Activated CD8-positive, alpha-beta T cell treated with anti-CD3 and anti-CD28 coated beads, Interleukin-2, amount 10 ng/mL, durations not matched to agents 7 days and 5 days (primary cell): ENCODE data around the gene PTPN3. TPM values are rescaled to one million over a fixed set of nuclear protein-coding genes. Genes with fewer than 3 reads are reported as not detected.
"Not testable (repeated sequence)": the region's sequence is repeated elsewhere in the genome, so short reads cannot be mapped to it uniquely, and the experiment has no call there.

Experiments used
- ATAC-seq: fragments of 150-1000 bp; cut with Tn5 transposase; one replicate; pipeline ENCODE4 v1.10.0; 2021; ENCODE audit warnings: moderate library complexity
- CTCF ChIA-PET: fragments of 350-600 bp; sonication (Branson Sonifier 250); formaldehyde crosslinking; loops from one replicate; lab custom pipeline; 2021; ENCODE audit warnings: antibody characterized with exemption; lab: Charles Lee
- POLR2A ChIA-PET: fragments of 350-600 bp; sonication (Branson Sonifier 250); formaldehyde crosslinking; loops from one replicate; lab custom pipeline; 2021; ENCODE audit warnings: antibody characterized with exemption; lab: Charles Lee
- DNase-seq: peaks from one replicate; pipeline ENCODE4 v3.0.0-alpha.2; 2020
- H3K27ac Mint-ChIP-seq: one replicate; pipeline ENCODE4 v1.8.0; 2021; ENCODE audit warnings: mild to moderate bottlenecking, mixed read lengths
- H3K27me3 Mint-ChIP-seq: one replicate; pipeline ENCODE4 v1.8.0; 2021; ENCODE audit warnings: low read depth, mixed read lengths
- H3K36me3 Mint-ChIP-seq: one replicate; pipeline ENCODE4 v1.8.0; 2021; ENCODE audit warnings: low read depth, mixed read lengths
- H3K4me1 Mint-ChIP-seq: one replicate; pipeline ENCODE4 v1.8.0; 2021; ENCODE audit warnings: low read depth, mixed read lengths
- H3K4me3 Mint-ChIP-seq: one replicate; pipeline ENCODE4 v1.8.0; 2021; ENCODE audit warnings: mild to moderate bottlenecking, mixed read lengths
- H3K9me3 Mint-ChIP-seq: one replicate; pipeline ENCODE4 v1.8.0; 2022; ENCODE audit warnings: mixed read lengths; ENCODE audit not compliant: insufficient read depth
- total RNA-seq, 2 experiments: library from RNA; stranded (reverse); gene quantifications; one replicate each; pipeline ENCODE4 v1.2.3, GENCODE V29; 2021

PTPN3 gene
- total RNA-seq, 2 experiments from 2014 or later = 0.03 TPM; not detected in 1

DNA sequence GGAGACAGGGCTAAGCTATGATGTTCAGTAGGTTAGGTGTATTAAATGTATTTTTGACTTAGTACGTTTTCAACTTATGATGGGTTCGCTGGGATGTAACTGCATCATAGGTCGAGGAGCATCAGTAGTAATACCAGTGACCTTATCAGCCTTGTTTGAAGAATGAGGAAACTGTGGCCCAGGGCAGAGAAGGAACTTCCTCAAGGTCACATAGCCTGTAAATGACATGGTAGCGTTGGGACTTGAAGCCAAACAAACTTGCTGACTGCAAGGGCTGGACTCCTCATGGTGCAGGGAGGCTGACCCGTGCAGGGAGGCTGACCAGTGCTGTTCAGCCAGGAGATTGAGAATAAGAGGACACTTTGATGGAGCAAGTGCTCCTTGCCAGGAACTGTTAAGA is 21.3 kb upstream of the PTPN3 start:
- no peak overlapping the region for H3K4me3 Mint-ChIP-seq
- ChIA-PET CTCF (interaction anchor here (0.8 kb wide), 1 partner anchor 58 kb away, joined by 3 read pairs; no protein-coding TSS in a partner anchor), POLR2A (no interaction called here)
- no peak overlapping the region for H3K27ac Mint-ChIP-seq
- H3K27me3 Mint-ChIP-seq = peaks cover 5% of the 10 kb centered on the region
- no peaks in the 10 kb centered on the region for H3K4me1 Mint-ChIP-seq
- ATAC-seq = no peak
- no peak for DNase-seq
- H3K9me3 Mint-ChIP-seq = no peaks in the 10 kb centered on the region
- H3K36me3 Mint-ChIP-seq = no peaks in the 10 kb centered on the region

DNA sequence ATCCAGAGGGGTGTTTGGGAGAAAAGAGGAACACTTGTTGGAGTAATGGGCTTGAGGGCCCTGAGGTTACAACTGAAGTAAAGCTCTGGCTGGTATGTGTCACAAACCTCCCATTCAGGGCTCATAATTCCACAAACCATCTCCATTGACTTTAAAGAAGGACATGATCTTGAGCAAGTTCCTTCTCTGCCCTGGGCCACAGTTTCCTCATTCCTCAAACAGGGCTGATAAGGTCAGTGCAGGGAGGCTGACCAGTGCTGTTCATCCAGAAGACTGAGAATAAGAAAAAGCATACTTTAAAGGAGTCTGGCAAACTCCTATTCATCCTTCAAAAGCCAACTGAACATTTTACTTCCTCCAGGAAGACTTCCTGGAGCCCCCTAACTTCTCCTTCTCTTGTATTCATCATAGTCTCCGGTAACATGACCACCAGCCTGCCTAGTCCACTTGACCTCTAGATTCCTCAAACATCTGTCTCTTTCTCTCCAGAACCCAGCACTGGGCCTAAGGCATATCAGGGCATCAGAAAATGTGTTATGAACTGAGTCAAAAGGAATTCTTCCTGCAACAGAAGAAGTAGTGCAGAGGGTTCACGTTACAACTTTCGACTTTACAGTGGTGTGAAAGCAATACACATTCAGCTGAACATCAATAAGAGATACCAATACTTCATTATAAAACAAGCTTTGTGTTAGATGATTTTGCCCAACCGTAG is 20.7 kb upstream of the PTPN3 start:
- H3K9me3 Mint-ChIP-seq = no peaks in the 10 kb centered on the region
- ATAC-seq (no peak), DNase-seq (no peak)
- no peaks in the 10 kb centered on the region for H3K4me1 Mint-ChIP-seq
- H3K27me3 Mint-ChIP-seq = peaks cover 6% of the 10 kb centered on the region
- no peak overlapping the region for H3K4me3 Mint-ChIP-seq
- ChIA-PET POLR2A (no interaction called here), CTCF (interaction anchor here (0.8 kb wide), 1 partner anchor 58 kb away, joined by 3 read pairs; no protein-coding TSS in a partner anchor)
- H3K36me3 Mint-ChIP-seq = no peaks in the 10 kb centered on the region
- no peak overlapping the region for H3K27ac Mint-ChIP-seq

DNA sequence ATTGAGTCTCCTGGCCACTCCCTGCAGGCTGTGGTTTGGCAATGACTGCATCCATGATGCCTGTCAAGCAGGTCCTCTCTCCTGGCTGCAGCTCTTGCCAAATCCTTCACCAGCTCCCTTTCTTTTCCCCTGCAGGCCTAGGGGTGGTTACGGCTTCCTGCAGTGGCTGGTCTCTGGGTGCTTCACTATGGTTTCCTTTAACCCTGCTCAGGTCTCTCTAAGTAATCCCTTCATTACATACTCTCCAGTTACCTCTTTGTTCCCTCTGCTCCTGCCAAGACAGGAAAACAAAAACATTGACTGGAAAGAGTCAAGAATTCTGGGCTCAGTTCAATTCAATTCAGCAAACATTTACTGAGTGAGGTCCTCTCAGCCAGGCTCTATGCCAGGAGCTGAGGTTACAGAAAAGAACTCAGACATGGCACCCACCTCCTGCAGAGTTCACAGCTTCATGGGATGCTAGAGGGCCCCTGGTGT is 19.8 kb upstream of the PTPN3 start:
- DNase-seq (no peak), ATAC-seq (no peak)
- H3K9me3 Mint-ChIP-seq = no peaks in the 10 kb centered on the region
- H3K27me3 Mint-ChIP-seq = peaks cover 6% of the 10 kb centered on the region
- H3K4me1 Mint-ChIP-seq = no peaks in the 10 kb centered on the region
- CTCF ChIA-PET = interaction anchor here (0.9 kb wide), 1 partner anchor 48 kb away, joined by 3 read pairs; no protein-coding TSS in a partner anchor
- POLR2A ChIA-PET = no interaction called here
- H3K36me3 Mint-ChIP-seq = no peaks in the 10 kb centered on the region
- H3K4me3 Mint-ChIP-seq = no peak overlapping the region
- H3K27ac Mint-ChIP-seq = no peak overlapping the region

DNA sequence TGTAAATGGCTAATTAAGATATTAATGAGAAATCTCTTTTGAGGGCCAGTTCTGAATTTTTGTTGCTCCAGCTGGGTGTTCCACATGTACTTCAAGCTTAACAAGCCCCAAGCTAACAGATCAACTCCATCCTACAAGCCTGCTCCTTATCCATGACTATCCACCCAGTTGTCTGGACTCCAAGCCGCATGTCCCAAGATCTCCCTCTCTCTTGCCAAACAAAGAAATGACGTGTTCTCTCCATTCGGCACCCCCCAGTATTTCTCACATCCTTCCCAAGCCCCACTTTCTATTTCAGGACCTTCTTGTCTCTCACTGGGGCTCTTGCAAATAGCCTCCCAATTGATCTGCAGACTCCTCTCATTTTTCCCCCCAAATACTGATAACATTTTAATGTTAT is 15.8 kb upstream of the PTPN3 start:
- H3K36me3 Mint-ChIP-seq = no peaks in the 10 kb centered on the region
- H3K9me3 Mint-ChIP-seq = no peaks in the 10 kb centered on the region
- H3K4me1 Mint-ChIP-seq = peaks cover 2% of the 10 kb centered on the region
- POLR2A ChIA-PET = no interaction called here
- CTCF ChIA-PET = no interaction called here
- H3K27ac Mint-ChIP-seq = no peak overlapping the region
- peaks cover 13% of the 10 kb centered on the region for H3K27me3 Mint-ChIP-seq
- no peak for ATAC-seq
- no peak overlapping the region for H3K4me3 Mint-ChIP-seq
- no peak for DNase-seq

DNA sequence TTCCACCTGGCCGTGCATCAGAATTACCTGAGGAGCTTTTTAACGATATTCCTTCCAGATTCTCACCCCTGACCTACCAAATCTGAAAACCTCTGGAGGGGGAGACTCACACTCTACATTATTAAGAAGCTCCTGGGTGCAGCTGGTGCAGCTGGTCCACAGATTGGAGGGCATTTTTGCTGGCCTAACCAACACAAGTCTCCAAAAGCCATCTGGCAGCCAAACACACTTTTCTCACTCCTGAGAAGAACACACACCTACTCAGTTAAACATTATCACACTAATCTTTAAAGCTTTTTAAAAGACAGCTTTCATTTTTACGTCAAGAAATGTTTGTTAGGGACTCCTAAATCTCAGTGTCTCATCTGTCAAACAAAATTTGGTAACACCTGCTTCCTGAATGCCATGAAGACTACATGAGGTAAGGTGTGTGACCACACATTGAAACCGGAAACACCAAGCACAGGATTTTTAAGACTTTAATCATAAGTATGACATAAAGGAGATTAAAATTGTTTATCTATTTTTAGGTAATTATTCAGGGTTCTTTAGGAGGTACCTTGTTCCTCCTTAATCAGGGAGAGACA is 14.2 kb upstream of the PTPN3 start:
- CTCF ChIA-PET = no interaction called here
- DNase-seq = no peak
- Mint-ChIP-seq H3K36me3 (no peaks in the 10 kb centered on the region), H3K27me3 (peaks cover 13% of the 10 kb centered on the region), H3K9me3 (no peaks in the 10 kb centered on the region), H3K4me3 (no peak overlapping the region), H3K27ac (no peak overlapping the region), H3K4me1 (peaks cover 2% of the 10 kb centered on the region)
- POLR2A ChIA-PET = no interaction called here
- no peak for ATAC-seq

DNA sequence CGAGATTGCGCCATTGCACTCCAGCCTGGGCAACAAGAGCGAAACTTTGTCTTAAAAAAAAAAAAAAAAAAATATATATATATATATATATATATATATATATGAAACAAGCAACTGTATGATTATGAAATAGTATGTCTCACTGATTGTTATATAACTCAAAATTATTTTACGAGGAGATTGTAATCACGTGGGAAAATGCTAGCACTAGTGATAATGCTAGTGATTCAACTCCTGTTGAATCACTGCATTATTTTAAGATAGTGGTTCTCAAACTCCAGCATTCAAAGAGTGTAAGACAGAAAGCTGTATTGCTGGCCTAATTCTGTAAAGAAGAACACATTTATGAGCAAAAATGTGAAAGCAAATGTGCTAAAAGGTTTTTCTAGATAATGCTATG is 12.4 kb upstream of the PTPN3 start:
- ChIA-PET POLR2A (no interaction called here), CTCF (no interaction called here)
- Mint-ChIP-seq H3K9me3 (no peaks in the 10 kb centered on the region), H3K27me3 (peaks cover 10% of the 10 kb centered on the region), H3K4me3 (no peak overlapping the region), H3K4me1 (peaks cover 2% of the 10 kb centered on the region), H3K36me3 (no peaks in the 10 kb centered on the region), H3K27ac (no peak overlapping the region)
- DNase-seq (no peak), ATAC-seq (no peak)

DNA sequence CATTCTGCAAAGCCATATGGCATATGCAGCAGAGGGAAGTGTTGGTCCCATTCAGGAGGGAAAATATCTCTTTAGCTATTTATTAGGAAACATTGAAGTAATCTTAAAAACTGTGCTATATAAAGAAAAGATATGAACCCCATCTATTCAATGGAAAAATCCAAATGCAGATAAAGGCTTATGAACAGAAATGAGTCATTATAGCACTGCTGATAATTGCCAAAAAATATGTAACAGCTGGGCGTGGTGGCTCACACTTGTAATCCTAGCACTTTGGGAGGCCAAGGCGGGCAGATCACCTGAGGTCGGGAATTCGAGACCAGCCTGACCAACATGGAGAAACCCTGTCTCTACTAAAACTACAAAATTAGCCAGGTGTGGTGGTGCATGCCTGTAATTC is 11.9 kb upstream of the PTPN3 start:
- ATAC-seq, H3K36me3 Mint-ChIP-seq, H3K27ac Mint-ChIP-seq, CTCF ChIA-PET, H3K9me3 Mint-ChIP-seq, H3K4me1 Mint-ChIP-seq, POLR2A ChIA-PET, H3K4me3 Mint-ChIP-seq, DNase-seq: not testable (repeated sequence)
- H3K27me3 Mint-ChIP-seq = peaks cover 10% of the 10 kb centered on the region

DNA sequence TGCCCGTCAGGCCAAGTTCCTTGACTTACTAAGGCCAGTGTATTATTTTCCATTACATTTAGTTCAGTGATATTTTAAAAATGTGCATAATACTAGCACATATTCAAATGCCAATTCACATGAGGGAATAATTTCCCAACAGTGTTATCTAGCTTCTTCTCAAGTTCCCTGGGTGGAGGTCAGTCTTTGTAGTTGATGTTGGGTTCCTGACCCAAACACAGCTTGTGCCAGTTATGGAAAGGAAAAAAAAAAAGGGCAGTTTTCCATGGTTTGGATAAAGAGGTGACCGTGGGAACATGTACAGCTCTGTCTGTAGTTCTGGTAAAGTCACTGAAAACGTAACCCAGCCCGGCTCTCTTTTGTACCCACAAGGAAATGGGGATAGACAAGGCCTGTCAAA is 11.5 kb upstream of the PTPN3 start:
- Mint-ChIP-seq H3K27me3 (peaks cover 10% of the 10 kb centered on the region), H3K4me3 (no peak overlapping the region), H3K9me3 (no peaks in the 10 kb centered on the region), H3K36me3 (no peaks in the 10 kb centered on the region), H3K4me1 (peaks cover 2% of the 10 kb centered on the region), H3K27ac (no peak overlapping the region)
- DNase-seq = no peak
- ChIA-PET CTCF (no interaction called here), POLR2A (no interaction called here)
- no peak for ATAC-seq

DNA sequence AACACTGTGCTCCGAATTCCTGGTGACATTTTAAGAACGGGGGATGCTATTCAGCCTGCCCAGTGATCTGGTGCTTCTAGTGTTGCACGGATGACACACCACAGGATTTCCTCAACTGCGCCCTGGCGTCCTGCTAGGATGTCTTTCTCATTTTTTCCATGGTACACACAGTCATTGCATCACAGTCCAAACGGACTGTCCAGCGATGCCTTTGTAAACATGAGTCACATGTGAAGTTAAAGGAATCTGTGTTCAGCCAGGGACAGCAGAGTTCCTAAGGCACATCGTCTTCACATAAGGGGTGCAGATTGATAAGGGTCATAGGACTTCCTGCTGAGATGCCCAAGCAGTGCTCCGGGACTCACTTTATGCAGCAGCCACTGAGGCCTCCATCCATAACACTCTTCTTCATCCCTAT is 9.3 kb upstream of the PTPN3 start:
- Mint-ChIP-seq H3K36me3 (no peaks in the 10 kb centered on the region), H3K9me3 (no peaks in the 10 kb centered on the region), H3K4me1 (peaks cover 2% of the 10 kb centered on the region), H3K27me3 (peaks cover 10% of the 10 kb centered on the region), H3K27ac (no peak overlapping the region), H3K4me3 (no peak overlapping the region)
- DNase-seq (no peak), ATAC-seq (no peak)
- CTCF ChIA-PET = no interaction called here
- POLR2A ChIA-PET = no interaction called here

DNA sequence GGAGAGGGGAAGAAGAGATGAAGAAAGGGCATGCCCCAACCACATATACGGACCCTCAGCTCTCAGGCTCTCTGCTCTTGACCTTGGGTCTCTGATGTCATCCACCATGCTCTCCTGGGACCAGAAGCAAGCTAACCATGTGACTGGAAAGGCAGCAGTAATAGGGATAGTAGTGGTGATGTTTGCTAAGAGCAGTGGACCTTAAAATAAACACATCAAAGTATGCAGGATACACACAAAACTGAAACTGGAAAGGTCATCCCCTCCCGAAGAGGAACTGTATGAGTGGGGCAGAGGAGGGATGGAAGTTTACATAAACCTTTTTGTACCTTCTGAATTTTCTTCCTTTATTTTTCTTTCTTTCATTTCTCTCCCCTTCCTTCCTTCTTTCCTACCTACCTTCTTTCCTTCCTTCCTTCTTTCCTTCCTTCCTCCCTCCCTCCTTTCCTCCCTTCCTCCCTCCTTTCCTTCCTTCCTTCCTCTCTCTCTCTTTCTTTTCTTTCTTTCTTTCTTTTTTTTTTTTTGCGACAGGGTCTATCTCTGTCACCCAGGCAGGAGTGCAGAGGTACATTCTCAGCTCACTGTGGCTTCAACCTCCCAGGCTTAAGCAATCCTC is 8.1 kb upstream of the PTPN3 start:
- H3K27me3 Mint-ChIP-seq = peaks cover 22% of the 10 kb centered on the region
- H3K9me3 Mint-ChIP-seq = no peaks in the 10 kb centered on the region
- ChIA-PET CTCF (no interaction called here), POLR2A (no interaction called here)
- DNase-seq = no peak
- H3K4me1 Mint-ChIP-seq = no peaks in the 10 kb centered on the region
- no peak for ATAC-seq
- H3K27ac Mint-ChIP-seq = no peak overlapping the region
- H3K4me3 Mint-ChIP-seq = no peak overlapping the region
- H3K36me3 Mint-ChIP-seq = no peaks in the 10 kb centered on the region

DNA sequence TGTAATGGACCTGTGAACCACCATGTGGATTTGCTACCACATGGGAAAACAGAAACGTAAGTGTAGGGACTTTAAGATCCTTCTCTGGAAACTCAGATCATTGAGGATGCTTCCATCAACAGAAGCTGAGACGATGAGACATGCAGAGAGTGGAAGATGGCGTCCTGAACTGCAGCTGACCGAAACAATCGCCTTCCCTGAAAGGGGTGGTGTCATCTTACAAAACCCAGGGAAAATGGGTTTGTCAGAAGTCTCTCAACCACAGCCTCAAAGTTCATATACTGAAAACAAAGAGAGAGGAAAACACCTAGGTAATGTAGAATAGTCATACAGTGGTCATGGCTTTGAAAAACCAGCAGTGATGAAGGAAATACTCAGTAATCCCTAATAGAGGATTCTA is 6.6 kb upstream of the PTPN3 start:
- H3K4me1 Mint-ChIP-seq = no peaks in the 10 kb centered on the region
- ChIA-PET CTCF (no interaction called here), POLR2A (no interaction called here)
- DNase-seq (no peak), ATAC-seq (no peak)
- no peak overlapping the region for H3K4me3 Mint-ChIP-seq
- no peaks in the 10 kb centered on the region for H3K9me3 Mint-ChIP-seq
- H3K27me3 Mint-ChIP-seq = peaks cover 31% of the 10 kb centered on the region
- H3K27ac Mint-ChIP-seq = no peak overlapping the region
- H3K36me3 Mint-ChIP-seq = no peaks in the 10 kb centered on the region

DNA sequence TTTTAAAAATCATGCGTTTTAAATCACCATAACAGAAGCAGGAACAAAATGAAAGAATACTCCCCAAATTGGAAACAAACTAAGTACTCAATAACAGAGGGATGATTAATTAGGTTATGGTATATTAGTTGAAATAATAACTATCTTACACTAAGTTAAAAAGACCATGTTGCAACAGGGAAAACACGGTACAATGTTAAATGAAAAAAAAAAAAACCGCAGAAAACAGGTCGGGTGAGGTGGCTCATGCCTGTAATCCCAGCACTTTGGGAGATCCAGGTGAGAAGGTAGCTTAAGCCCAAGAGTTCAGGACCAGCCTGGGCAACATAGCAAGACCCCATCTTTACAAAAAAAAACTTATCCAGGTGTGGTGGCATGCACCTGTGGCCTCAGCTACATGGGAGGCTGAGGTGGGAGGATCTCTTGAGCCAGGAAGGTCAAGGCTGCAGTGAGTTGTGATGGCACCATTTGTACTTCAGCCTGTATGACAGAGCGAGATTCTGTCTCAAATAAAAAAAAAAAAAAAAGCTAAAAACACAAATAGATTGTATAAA is 2.4 kb upstream of the PTPN3 start:
- CTCF ChIA-PET = interaction anchor here (1.2 to 1.9 kb wide), 2 partner anchors 20 to 31 kb away, joined by 5 to 7 read pairs; no protein-coding TSS in a partner anchor

More for the DNA sequence above, 2.4 kb upstream of the PTPN3 start:
- Mint-ChIP-seq H3K36me3 (peaks cover 7% of the 10 kb centered on the region), H3K4me3 (no peak overlapping the region), H3K4me1 (no peaks in the 10 kb centered on the region), H3K27ac (no peak overlapping the region), H3K27me3 (peaks cover 56% of the 10 kb centered on the region), H3K9me3 (no peaks in the 10 kb centered on the region)
- ATAC-seq (no peak), DNase-seq (no peak)
- POLR2A ChIA-PET = no interaction called here
